Heart right ventricle (tissue), 16 donors: Measurements from ENCODE around the gene CYBC1. TPM values are rescaled to one million over a fixed set of nuclear protein-coding genes. Genes with fewer than 3 reads are reported as not detected.

ENCODE experiments used
- ATAC-seq, 8 donors: fragments of 200-7000 bp; cut with Tn5 transposase; one replicate each; pipeline ENCODE4 v1.9.1; 2020; ENCODE audit warnings: mild to moderate bottlenecking in 8 of 8, moderate library complexity in 8 of 8, moderate number of reproducible peaks in 1 of 8
- DNase-seq, 2 donors: peaks; one replicate each; pipeline ENCODE4 v3.0.0-alpha.2; 2020
- H3K27ac ChIP-seq, 10 donors: fragments of 200-600 bp; sonication (generic) in 2 of 10; one replicate each; pipeline versions ENCODE4 v1.5.0 to v1.8.0; 2020 to 2022; ENCODE audit warnings: mild to moderate bottlenecking in 3 of 10
- H3K27me3 ChIP-seq, 7 donors: fragments of 200-600 bp; one replicate each; pipeline ENCODE4 v1.8.0; 2021 to 2022; ENCODE audit warnings: mild to moderate bottlenecking in 2 of 7
- H3K36me3 ChIP-seq, 9 donors: fragments of 200-600 bp; sonication (generic) in 1 of 9; one replicate each; pipeline versions ENCODE4 v1.5.0 to v1.8.0; 2020 to 2022; ENCODE audit warnings: mild to moderate bottlenecking in 2 of 9
- H3K4me1 ChIP-seq, 9 donors: fragments of 200-600 bp; sonication (generic) in 1 of 9; one replicate each; pipeline versions ENCODE4 v1.5.0 to v1.8.0; 2020 to 2022; ENCODE audit warnings: mild to moderate bottlenecking in 4 of 9
- H3K4me3 ChIP-seq, 10 donors: fragments of 200-600 bp; sonication (generic) in 2 of 10; one replicate each; pipeline versions ENCODE4 v1.5.0 to v1.8.0; 2020 to 2022; ENCODE audit warnings: mild to moderate bottlenecking in 7 of 10, moderate library complexity in 2 of 10
- H3K9me3 ChIP-seq, 11 donors: fragments of 200-600 bp in 10 of 11; sonication (generic) in 2 of 11; one replicate each; pipeline versions ENCODE4 v1.5.0 to v1.8.0; 2013 to 2022; ENCODE audit warnings: mild to moderate bottlenecking in 2 of 11, control low read depth in 1 of 11, moderate library complexity in 1 of 11
- CTCF ChIP-seq, 9 donors: fragments of 200-600 bp; sonication (generic) in 2 of 9; IDR thresholded peaks; one replicate each; pipeline versions ENCODE4 v1.5.0 to v1.8.0; 2021 to 2022; ENCODE audit warnings: antibody characterized with exemption in 9 of 9, mild to moderate bottlenecking in 5 of 9, moderate library complexity in 1 of 9
- WGBS, 2 donors: extraction: QIAGEN DNeasy Blood & Tissue Kit; methylation state at CpG; one replicate each; pipeline ENCODE4 v1.1.7; 2013; ENCODE audit warnings: inconsistent platforms in 1 of 2; 5-methylcytosine and 5-hydroxymethylcytosine counted together
- intact Hi-C, 10 donors: fragments of 100-400 bp; cut with DNase I; formaldehyde crosslinking; loops; one replicate each; pipeline versions ENCODE4 v1.11.1 to v1.14.2; 2022
- polyA plus RNA-seq, 2 donors: library from polyadenylated mRNA; stranded (reverse); fragments of 200-250 nt; gene quantifications; one replicate each; pipeline ENCODE4 v1.2.3, GENCODE V29; 2013
- total RNA-seq, 10 donors: library from RNA; stranded (reverse); fragmentation: NEBNext Ultra II Directional in 3 of 10; extraction: Animal tissue kit (Norgen Biotek cat#: 25700) in 3 of 10; gene quantifications; one replicate each; pipeline versions ENCODE4 v1.2.1 to v1.2.4, GENCODE V29; 2021 to 2023
- donor health status: Arrhythmogenic right ventricular cardiomyopathy.
- donor health status: ischemic (EF 13 %, LVEDD 7.1; RV severe dilation, severe dysfunction).
- donor health status: healthy with polysubstance abuse.
- donor health status: DM: no; HTN: yes; CAD: no.
- donor health status: DM: no; HTN: no; CAD: no.
- donor health status: ischemic (EF 25% LVEDD 6.9; RV normal size, moderate dysfunction).
- donor health status: ischemic (EF 25% LVEDD 5.7; RV mildly dilated, moderate dysfunction).
- donor health status: healthy.
- donor health status: DM: yes; HTN: yes; CAD: no.
- donor health status: Ischemic cardiomyopathy.
- donor health status: ischemic (EF 35%, LVEDD 5.7; RV mildly dilated, moderate dysfunction).
- donor health status: nonischemic (EF 11% LVEDD 7.7; RV severe dilation, severe dysfunction).
- donor health status: DM: yes; HTN: yes; CAD: no.
- donor health status: PGD.
- donor health status: ischemic (EF 29% LVEDD 5.4; RV normal size, mild dysfunction).
- donor health status: nonischemic (EF 23%, LVEDD 6.1; RV moderate dilation, normal function).

The CYBC1 gene
- total and polyA plus RNA-seq, 12 donors: 13.4 to 56.6 (median 21.0) TPM

GRCh38 chr17:82441691-82442487 is 8.7 kb downstream of the CYBC1 start:
- H3K27me3 ChIP-seq: no peaks in the 10 kb centered on the region
- H3K9me3 ChIP-seq: no peaks in the 10 kb centered on the region
- peak in 1 of 2 donors; percentile 23 for DNase-seq
- WGBS, 2 donors: 87% methylated on average over 27 of the region's 27 CpGs
- no peak for TF ChIP-seq CTCF (IDR thresholded peaks at IDR 0.05)
- H3K27ac ChIP-seq: no peak overlapping the region
- H3K36me3 ChIP-seq: peaks cover 0 to 74% (median 0%) of the 10 kb centered on the region in 9 donors
- ATAC-seq: no peak
- intact Hi-C loops: no loop called here
- H3K4me3 ChIP-seq: no peak overlapping the region
- H3K4me1 ChIP-seq: peaks cover 0 to 36% (median 12%) of the 10 kb centered on the region in 9 donors

- TF ChIP-seq CTCF (IDR thresholded peaks at IDR 0.05): no peak
- H3K4me3 ChIP-seq: peak overlapping the region in 2 of 10 donors; percentile 16 to 18
Observed at GRCh38 chr17:82440991-82441627, 9.4 kb downstream of the CYBC1 start.

GRCh38 chr17:82440469-82440981 is 10.0 kb downstream of the CYBC1 start:
- intact Hi-C loops: no loop called here
- Histone ChIP-seq H3K9me3 (no peaks in the 10 kb centered on the region), H3K27me3 (no peaks in the 10 kb centered on the region), H3K4me1 (peaks cover 0 to 22% (median 5%) of the 10 kb centered on the region in 9 donors), H3K36me3 (peaks cover 0 to 78% (median 0%) of the 10 kb centered on the region in 9 donors), H3K4me3 (peak overlapping the region in 3 of 10 donors; percentile 5 to 18 (median 16)), H3K27ac (peak overlapping the region in 3 of 10 donors; percentile 4 to 72 (median 6))
- ATAC-seq (peak in 4 of 8 donors; percentile 13 to 37 (median 24)), DNase-seq (peak in 1 of 2 donors; percentile 26)
- TF ChIP-seq CTCF (IDR thresholded peaks at IDR 0.05): no peak
- 77 to 79% methylated on average over 22 of the region's 22 CpGs for WGBS, 2 donors

More at GRCh38 chr17:82440991-82441627, 9.4 kb downstream of the CYBC1 start:
- 69 to 72% methylated on average over 17 of the region's 17 CpGs for WGBS, 2 donors
- intact Hi-C loops: no loop called here
- peak in 2 of 8 donors; percentile 27 to 44 for ATAC-seq
- Histone ChIP-seq H3K27ac (peak overlapping the region in 3 of 10 donors; percentile 4 to 72 (median 6)), H3K9me3 (no peaks in the 10 kb centered on the region), H3K36me3 (peaks cover 0 to 75% (median 0%) of the 10 kb centered on the region in 9 donors), H3K4me1 (peaks cover 0 to 28% (median 11%) of the 10 kb centered on the region in 9 donors), H3K27me3 (no peaks in the 10 kb centered on the region)
- DNase-seq: peak in 1 of 2 donors; percentile 37

GRCh38 chr17:82439829-82440365 is 10.7 kb downstream of the CYBC1 start:
- Histone ChIP-seq H3K4me1 (peaks cover 0 to 16% (median 0%) of the 10 kb centered on the region in 9 donors), H3K36me3 (peaks cover 0 to 83% (median 0%) of the 10 kb centered on the region in 9 donors), H3K9me3 (no peaks in the 10 kb centered on the region), H3K27ac (peak overlapping the region in 2 of 10 donors; percentile 6 to 72), H3K4me3 (peak overlapping the region in 1 of 10 donors; percentile 18), H3K27me3 (no peaks in the 10 kb centered on the region)
- no peak for TF ChIP-seq CTCF (IDR thresholded peaks at IDR 0.05)
- DNase-seq (no peak), ATAC-seq (no peak)
- 94 to 95% methylated on average over 34 of the region's 34 CpGs for WGBS, 2 donors
- intact Hi-C loops: no loop called here
